EH (cell line): ENCODE data around the gene SNX9.
"Not testable (repeated sequence)": the region's sequence is repeated elsewhere in the genome, so short reads cannot be mapped to it uniquely, and the experiment has no call there.

Experiments
- DNase-seq: peaks from one replicate; pipeline ENCODE4 v3.0.0-alpha.2; 2015; ENCODE audit warnings: low read depth

SNX9 gene

DNA sequence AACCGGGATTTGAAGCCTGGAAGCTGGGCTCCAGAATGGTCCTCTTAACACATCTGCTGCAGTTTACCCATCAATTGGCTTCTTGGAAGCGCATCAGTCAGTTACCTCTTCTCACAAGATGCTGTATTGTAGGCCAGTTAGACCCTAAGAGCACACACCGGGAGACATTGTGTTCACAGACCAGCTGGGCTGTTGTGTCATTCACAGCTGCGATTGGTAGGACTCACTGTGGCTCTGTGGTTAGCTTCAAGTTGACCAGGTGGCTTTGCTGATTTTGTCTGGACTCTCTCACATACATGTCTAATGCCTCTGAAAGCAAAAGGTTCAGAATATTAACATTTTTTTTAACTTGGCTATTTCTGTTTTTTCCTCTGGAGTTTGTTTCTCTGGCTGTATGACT is 64.8 kb downstream of the SNX9 start:
- DNase-seq: no peak

DNA sequence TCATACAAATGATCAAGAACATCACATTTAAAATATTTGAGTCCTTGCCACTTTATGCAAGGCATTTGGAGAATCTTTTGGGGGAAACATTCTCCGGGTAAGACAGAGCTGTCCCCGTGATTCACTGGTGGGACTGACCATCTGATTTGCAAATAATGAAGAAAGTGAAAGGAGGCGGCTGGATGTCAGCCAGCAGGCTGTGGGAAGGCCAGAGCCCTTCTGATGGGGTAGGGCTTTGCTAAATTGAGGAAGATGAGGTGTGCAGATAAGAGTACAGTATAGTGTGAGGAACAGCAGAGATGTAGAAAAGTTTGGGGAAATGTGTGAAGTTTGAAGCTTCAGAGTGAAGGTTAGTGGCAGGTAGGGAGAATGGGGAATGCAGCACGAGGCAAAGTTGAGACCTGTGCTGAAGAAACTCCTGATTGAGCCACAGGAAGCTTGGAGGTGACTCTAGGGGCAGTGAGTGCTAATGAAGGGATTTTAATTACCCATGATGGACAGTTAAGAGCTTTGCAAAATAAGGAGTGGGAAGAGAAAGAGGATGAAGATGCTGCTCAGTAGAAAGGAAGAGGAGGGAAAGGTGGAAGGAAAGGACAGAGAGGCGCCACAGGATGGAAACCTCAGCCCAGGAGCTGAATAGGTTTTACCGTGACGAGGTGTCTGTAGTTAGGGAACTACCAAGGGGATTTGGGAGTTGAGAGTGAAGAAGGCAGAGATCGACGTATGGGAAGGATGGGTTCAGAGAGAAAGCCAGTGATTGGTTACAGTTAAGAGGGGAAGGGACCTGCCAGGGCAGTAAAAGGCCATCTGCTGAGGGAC is 68.7 kb downstream of the SNX9 start:
- DNase-seq: peak; percentile 21

DNA sequence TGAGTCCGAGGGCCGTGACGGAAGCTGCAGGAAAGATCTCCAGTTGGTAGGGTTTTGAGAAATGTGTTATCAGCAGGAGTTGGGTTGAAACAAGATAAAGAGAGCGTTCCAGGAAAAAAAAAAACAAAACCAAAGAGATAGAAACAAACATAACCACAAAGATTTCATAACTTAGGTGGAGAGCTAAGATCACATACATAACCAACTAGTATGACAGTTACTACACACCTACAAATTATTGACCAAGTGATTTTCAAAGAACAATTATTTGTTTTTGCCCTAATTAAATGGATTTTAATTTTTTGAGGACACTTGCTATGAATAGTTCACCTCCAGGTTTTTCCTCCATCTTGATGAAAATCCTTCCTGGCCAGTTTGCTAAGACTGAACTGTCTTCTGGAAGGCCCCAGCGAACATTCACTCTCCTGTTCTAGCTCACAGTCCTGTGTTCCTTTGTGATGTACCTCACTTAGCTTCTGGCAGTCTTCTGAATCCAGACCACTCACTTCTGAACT is 69.4 kb downstream of the SNX9 start:
- DNase-seq: no peak

DNA sequence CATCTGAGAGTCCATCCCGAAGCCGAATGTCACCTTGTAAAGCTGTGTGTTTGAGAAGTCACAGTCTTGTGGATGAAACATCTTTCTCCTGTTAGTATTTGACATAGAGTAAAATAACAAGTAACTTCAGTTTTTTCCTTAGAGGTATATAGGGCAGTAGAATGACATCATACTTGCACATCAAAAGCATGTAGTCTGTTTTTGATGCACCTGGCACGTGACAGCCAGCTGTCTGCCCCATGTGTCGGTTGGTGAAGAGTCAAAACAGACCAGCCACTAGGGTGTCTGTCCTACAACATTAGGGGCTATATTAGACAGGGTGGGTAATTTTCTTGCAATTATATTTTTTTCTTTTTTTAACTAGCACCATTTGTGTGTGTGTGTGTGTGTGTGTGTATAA is 70.2 kb downstream of the SNX9 start:
- no peak for DNase-seq

DNA sequence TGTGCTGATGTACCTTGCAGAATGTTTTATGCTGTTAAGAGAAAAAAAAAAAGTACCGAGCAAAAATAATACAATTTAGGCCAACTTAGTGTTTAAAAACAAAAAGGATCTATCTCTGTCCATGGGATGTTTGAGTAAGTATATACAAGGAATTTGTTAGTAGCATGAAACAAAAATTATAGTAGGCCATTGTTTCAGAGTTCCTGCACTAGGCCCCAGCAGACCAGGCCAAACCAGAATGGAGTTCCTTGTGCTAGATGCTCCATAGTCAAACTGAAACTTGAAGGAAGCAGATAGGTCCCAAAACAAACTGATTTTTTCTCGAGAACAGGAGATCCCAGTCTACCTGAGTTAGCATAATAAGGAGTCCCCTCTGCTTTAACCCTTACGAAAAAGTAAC is 72.5 kb downstream of the SNX9 start:
- DNase-seq: no peak

DNA sequence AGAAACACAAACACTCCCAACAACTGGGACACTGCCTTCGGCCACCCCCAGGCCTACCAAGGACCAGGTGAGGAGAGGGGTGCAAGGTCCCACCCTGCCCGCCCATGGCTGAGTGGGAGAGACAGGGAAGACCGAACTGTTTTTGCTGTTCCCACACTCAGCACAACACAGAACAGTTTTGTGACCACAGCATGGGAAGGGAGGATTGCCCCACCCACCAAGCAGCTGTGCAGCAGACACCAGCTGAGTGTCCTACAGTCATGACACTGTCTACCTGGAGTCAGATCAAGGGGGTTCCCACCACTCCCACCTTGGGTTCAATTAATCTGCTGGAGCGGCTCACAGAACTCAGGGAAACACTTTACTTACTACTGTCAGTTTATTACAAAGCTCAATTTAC is 73.9 kb downstream of the SNX9 start:
- DNase-seq: no peak

DNA sequence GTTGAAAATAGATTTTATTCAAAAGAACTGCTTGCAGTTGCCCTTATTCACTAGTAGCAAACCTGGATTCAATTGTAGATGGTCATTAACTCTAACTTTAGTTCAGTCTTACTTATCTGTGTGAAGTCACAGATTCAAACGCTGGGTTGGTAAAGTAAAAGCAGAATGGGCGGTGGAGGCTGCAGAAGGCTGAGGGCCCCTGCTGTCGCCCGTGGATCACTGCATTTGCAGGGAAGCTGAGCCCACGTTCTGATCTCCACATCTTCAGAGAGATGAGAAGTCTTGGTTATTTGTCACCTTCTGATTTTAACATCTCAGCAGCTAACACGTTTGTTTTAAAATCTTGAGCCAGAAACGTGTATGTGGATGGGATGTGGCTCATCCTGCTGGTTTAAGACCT is 75.1 kb downstream of the SNX9 start:
- DNase-seq: peak; percentile 29

DNA sequence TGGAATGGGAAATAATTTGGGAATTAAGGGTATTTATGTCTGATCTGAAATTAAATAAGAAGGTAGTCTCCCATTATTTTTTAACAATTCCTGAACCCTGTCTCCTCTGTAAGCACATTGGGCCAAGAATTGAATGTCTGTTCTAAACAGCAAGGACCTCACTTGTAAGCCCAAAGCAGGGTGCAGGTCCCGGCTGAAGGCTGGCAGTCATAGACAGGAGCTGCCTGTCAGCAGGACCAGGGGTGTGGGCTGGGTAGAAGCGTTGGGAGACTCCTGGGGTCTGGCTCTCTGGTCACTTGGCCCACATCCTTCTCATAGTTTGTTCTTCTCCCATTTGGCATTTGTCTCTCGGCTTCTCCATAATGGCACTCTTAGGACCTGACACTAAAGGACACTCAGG is 75.6 kb downstream of the SNX9 start:
- DNase-seq: no peak

DNA sequence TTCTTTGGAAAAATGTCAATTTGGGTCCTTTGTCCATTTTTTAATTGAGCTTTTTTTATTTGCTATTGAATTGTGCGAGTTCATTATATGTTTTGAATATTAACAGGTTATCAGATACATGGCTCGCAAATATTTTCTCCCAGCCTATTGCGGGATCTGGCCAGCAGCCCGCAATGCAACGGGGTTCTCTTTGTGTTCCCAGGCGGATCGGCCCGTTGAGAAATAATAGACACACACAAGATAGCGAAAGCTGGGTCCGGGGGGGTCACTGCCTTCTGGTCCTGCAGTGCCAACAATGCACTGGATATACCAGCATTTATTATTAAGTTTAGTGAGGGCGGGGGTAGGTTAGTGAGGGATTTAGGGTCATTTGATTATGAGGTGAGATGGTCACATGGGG is 77.2 kb downstream of the SNX9 start:
- not testable (repeated sequence) for DNase-seq

DNA sequence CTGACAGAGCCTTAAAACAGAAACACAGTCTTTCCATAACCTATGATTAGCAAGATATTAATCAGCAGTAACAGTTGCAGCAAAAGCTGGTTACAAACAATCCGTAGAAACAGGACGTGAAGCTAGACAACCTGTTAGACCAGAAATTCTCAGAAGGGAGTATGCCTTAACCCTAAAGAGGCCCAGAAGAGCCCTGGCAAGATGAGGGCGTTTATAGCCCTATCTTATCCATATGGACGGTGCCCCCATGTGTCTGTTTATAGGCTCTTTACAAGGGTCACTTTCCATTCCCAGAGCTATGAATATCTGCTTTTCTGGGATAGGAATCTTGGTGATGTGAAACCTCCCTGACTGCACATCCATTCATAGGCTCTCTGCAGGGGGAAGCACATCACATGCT is 77.7 kb downstream of the SNX9 start:
- not testable (repeated sequence) for DNase-seq

DNA sequence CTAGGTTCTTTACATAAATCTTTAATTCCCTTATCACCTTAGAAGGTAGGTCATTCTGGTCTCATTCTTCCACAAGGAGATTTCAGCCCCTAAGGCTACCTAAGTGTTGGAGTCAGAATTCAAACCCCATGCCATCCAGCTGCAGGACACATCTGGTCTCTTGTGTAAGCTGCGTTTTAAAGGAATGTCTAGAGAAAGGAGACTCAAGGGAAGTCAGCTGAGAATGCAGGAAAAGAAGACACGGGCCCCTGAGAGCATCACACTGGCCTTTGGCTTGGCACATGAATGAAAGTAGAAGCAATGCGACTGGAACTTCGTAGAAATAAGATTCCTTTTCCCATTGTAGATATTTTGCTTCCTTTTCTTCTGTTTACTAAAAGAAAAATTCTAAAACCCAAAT is 82.0 kb downstream of the SNX9 start:
- no peak for DNase-seq

DNA sequence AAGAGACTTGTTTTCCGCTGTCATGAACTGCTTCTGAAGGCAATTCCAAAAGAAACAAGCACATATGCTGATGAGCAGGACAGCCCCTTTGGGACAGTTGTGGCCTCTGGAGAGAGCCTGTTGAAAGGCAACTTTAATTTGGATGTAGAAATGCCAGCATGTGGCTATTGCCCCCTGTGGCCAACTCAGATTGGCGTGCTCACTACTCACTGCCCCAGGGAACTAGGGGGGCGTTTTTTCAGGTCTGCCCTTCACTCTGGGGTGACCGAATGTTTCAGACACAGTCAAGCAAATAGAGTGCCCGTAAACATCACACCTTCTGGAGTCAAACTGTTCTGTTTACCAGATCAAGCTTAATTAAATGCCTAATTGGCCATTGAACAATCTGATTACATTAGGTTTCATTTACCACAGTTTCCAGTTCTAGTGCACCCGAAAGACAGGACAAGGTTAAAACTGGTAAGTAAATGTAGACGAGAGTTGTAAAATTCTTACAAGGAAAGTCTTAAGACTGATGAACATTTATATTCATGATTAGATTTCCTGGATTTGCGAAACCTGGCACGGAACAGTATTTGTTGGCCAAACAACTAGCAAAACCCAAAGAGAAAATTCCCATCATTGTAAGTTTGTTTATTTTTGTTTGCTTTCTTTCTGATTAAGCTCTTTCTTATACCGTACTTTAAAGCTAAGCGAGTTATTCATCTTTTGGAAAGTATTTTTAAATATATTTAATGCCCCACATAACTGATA is 82.7 kb downstream of the SNX9 start:
- DNase-seq: no peak

DNA sequence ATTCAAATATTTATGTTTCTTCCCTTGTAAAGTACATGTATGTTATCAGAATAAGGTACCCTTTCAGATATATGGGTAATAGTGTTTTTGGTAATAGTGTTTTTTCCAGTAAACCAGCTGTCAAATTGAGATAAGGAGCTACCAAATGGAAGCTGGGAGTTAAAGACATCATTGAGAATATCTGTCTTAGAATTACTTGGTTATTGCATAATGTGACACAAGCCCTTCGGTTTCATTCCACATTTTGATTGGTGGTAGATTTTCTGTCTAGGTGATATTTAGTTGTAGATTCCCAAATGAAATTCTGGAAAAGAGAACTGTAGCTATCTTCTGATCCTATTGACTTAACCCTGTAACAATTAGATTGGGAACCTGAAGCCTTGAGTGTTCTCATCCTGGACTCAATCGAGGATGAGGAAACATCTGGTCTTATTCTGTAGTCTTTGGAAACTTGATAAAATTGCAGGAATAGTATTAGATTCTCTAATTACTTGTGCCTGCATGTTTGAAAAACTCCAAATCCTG is 83.6 kb downstream of the SNX9 start:
- DNase-seq: no peak

DNA sequence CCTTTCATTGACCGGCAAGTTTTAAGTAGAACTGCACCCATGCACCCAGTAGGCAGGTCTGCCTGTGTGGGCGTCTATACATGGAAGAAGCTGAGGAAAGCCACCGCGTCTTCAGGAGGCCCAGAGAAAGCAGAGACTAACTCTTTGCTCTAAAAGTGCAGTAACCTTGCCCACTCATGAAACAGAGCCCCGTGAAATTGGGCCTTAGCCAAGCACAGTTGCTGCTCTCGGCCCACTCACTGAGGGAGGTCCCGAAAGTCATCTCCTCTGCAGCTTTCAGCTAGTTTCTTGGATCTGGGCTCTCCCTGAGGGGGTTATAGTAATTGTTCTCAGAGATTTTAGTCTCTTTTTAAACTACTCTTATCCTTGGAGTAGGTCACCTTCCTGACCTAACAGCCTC is 84.6 kb downstream of the SNX9 start:
- no peak for DNase-seq

DNA sequence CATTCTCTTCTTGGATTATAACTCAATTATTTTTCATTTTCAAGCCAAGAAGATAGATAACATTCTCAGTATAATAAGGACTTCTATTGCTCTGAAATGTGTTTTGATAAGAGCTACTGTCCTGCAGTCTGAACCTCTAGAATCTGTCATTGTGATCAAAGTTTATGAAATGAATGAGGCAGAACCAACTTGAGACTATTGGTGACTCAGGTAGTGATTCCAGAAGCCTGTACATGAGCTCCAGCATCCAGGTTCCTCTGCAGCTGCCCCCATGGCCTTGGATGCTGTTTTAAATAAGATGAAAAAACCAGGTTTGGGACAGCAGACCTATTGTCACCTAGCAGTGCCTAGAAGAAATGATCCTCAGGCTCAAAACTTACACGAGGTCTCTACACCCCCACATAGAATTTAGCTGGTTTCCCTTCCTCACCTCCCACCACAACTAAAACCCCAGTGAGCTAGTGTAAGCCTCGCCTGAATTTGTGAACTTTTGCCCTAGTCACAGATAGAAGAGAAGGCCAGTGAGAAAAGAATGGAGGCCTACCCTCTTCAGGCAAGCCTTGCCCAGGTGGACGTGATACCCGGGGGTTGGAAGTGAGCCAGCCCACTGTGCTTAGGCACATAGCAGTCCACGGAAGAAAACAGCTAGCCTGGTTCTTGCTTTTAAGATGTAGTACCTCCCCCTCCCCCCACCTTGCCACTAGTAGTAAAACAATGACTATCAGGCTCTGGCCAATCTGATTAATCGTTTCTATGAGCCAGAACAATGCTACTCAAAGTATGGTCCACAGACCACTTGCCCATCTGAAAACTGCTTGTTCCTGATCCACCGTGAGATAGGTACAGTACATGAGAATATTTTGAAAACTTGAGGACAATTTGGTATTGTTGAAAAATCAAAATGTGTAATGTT is 85.6 kb downstream of the SNX9 start:
- DNase-seq: no peak

DNA sequence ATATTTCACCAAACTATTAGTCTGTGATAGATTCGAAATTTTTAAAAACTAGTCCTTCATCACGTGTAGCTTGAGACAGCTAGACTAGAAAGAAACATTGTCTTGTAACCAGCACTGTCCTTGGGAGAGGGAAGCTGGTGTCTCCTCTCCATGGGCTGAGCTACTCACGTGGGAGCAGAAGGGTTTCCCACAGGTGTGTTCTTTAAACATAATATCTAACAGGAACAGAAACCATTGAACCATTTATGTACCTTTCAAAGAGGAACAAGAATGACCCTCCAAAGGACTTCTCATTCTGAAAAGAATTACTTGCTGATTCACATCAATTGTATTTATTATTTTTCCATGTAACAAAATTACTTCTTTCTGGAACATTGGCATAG is 86.2 kb downstream of the SNX9 start:
- DNase-seq: no peak

DNA sequence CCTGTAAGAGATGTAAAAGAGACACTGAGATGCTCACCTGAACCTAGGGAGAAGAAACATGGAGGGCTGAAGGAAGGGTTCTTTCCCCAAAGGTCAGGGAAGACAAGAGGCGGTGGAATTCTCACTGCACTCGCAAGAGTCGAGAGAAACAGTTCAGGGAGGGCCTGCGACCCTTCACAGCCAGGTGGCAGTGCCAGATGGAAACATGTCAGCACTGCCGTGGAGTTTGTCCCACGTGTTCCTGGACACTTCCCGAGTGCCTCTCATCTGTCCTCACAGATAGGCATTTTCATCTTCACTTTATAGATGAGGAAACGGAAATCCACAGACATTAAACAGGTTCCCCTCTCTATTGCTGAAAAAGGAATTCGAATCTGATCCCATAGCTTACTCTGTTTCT is 88.2 kb downstream of the SNX9 start:
- DNase-seq: no peak

DNA sequence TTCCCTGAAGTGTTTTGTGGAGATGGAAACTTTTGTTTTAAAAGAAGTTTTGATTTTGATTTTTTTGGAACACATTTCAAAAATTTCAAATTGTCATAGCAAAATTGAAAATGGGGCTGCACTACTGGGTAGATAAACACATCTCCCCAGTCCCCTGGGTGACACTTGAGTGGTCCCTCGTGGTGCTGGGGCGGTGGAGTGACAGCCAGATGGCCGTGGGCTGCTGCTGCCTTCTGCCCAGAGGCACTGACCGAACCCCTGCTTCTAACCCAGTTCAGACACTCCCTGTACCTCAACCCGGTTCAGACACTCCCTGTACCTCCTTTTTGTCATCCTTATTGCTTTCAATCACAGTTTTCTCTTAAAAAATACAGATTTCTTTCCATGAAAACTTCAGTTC is 88.7 kb downstream of the SNX9 start:
- no peak for DNase-seq

DNA sequence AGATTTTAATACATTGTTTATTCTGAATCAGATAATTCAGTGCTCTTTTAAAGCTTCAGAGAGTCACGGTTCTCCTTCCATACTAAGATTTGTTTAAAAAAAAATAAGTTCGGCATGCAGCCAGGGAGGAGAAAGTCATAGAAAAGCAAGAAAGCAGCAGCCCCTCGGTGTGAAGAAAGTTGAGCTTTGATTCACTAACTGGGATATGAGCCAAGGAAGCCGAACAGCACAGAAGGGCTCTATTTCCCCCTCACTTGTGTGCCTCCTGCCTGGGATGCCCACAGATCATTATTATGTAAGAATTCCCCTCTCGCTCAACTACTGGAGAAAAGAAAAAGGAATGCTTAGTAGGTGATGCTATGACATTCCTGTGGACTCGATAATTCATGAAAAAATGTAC is 89.3 kb downstream of the SNX9 start:
- DNase-seq: peak; percentile 92

DNA sequence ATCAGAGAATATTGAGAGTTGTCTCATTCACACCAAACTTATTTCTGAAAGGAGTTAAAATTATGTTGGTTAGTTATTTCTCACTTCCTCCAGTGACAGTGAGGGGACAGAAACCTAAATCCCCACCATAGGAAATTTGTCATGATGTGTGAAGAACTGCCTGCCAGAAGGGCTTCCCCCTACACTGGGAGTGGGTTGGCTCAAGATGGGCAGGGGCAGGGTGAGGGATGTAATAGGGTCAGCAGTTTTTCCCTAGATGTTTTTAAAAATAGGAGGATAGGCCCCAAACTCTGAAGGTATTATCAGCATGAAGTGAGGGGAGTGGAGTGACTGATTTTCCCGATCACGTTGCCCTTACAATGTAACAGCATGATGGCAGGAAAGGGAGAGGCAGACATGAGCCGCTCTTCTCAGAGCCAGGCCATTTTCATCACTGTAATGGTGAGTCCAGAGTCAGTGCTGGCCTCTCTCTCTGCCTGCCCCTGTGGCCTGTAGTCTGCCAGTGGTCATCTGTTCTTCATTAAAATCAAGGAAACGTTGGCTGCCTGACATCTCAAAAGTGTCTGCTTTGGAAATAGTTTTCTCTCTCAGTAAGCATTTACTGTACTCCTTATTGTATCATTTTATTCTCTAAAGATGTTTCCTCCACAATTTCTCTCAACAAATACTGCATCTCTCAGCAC is 98.8 kb downstream of the SNX9 start:
- DNase-seq: peak; percentile 82

DNA sequence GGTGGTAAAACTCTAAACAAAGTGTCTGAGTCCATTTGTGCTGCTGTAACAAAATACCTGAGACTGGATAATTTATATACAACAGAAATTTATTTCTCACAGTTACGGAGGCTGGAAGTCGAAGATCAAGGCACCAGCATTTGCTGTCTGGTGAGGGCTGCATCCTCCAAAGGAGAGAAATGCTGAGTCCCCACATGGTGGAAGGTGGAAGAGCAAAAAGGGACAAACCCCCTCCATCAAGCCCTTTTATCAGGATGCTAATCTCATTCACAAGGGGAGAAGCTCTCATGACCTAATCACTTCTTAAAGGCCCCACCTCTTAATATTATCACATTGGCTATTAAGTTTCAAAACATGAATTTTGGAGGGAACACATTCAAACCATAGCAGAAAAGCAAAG is 102.7 kb downstream of the SNX9 start:
- DNase-seq: no peak

DNA sequence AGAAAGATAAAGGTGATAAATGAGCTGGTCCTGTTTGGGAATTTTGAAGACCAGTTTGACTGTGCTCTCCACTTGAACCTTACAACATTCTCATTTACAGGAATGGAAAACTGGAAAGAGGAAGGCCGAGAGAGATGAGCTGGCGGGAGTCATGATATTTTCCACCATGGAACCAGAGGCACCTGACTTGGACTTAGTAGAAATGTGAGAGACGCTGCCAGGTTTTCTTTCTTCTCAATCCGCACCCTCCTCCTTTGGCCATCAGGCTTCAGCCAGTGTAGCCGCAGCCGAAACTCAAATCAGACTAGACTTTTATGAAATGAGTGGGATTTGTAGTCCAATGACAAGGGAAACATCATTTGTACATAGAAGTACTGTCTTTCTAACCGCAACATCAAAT is 104.0 kb downstream of the SNX9 start:
- no peak for DNase-seq
